Measurements from ENCODE around the gene PET100. TPM values are rescaled to one million over a fixed set of nuclear protein-coding genes. Genes with fewer than 3 reads are reported as not detected.

PET100 gene
- total and polyA plus RNA-seq, 10 of the 15 experiments (the other 5 are each of a cell fraction or from before 2014, with no cell fraction given) = 47.0 to 462 (median 126) TPM

GRCh38 chr19:7629347-7630054 lies at the start of gene PET100, which contains the start of gene XAB2 (continued):
- TF ChIP-seq E2F8 (IDR thresholded peaks at IDR 0.05; ENCODE audit: low read depth, partially characterized antibody) (peak; percentile 95), CEBPZ (IDR thresholded peaks at IDR 0.05; ENCODE audit: low read depth, low read length) (peak; percentile 61; the same call in 1 of the 2 replicates), REST (IDR thresholded peaks at IDR 0.05; ENCODE audit: low read depth, low read length) (peak; percentile 26; the same call in 1 of the 2 replicates), ZNF274 (IDR thresholded peaks at IDR 0.05; ENCODE audit: insufficient read depth, insufficient read length) (no peak), PRDM15 (CRISPR knock-in tag; IDR thresholded peaks at IDR 0.05) (no peak), EZH2 (IDR thresholded peaks at IDR 0.05; ENCODE audit: borderline replicate concordance, control insufficient read depth, low read depth, low read length) (no peak), JUNB (IDR thresholded peaks at IDR 0.05) (no peak), SUPT20H (IDR thresholded peaks at IDR 0.05; ENCODE audit: borderline replicate concordance, control insufficient read depth, low read depth, low read length) (no peak), CBX5 (IDR thresholded peaks at IDR 0.05; ENCODE audit: low read depth) (no peak), STAT1 (conservative IDR thresholded peaks at IDR 0.05) (no peak), TCF7 (IDR thresholded peaks at IDR 0.05; ENCODE audit: borderline replicate concordance) (no peak), ZNF622 (IDR thresholded peaks at IDR 0.05) (no peak)

All from GM12878 (cell line).